NCI-H2081 treated with DMSO at 0.1 percent for 48 hours (cell line): Measurements from ENCODE around the gene BIN1.

Source experiments
- DNase-seq: peaks from one replicate; lab custom pipeline; 2025; lab: John Stamatoyannopoulos, UW

The BIN1 gene

DNA sequence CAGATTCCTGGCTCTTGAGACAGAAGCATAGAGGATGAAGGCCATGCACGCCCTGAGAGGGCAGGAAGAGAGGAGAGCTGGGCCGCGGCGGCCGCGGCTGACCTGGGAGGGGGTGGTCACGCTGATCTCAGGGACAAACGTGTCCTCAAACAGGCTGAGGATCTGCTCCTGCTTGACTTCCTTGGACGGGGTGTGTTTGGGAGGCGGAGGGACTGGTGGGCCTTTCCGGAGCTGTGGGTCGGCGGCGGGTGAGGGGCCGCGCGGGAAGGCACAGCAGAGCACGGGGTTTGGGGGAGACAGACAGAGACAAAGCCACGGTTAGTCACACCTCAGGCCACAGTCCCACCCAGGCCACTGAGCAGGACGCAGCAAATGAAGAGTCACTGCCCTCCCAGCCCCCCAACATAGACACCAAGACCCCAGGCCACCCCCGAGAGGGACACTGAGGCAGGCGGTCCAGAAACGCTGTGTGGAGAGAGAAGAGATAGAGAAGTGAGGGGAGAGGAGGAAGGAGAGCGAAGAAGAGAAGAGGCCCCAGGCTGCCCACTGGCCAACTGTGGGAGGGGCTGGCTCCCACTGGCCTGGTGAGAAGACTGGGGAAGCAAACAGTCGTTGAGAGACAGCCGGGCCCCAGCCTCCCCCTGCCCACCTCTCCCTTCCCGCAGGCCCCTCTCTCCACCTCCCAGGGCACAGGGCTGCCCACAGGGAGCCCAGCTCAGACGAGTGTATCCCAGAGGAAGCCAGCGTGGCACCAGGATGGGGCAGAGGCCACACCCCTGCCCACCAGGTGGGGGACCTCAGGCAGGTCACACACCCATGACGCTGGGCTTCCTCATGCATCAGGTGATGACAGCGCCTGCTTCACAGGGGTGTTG is 49.3 kb downstream of the BIN1 start:
- no peak for DNase-seq

DNA sequence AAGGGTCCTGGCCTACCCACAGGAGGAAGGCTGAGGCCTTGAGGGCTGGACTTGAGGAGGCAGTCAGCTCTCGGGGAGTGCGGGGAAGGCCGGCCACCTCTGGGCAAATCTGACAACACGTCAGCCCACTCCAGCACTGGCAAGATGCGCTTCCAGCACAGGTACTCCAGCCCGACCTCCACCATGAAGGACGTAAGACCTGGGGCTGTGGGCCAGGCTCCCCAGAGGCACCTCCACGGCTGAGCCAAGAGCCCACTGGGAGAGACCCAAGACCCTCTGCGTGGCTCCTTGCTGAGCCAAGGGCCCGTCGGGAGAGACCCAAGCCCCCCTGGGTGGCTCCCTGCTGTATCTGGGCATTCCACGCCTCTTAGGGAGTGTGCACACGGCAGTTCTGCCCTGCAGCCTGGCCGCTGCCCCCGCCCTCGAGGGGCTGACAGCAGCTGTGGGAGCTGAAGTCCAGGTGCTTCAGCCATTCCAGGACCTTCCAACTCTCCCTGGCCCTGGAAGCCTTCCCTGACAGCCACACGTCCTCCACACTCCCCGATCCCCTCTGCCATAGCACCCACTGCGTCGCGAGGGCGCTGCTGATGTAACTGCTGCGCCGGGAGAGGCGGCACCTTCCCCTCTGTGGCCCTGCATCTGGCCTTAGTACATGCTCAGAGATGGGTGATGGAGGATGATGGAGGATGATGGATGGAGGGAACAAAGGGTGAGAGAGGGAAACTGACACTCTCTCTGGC is 50.2 kb downstream of the BIN1 start:
- DNase-seq: no peak

DNA sequence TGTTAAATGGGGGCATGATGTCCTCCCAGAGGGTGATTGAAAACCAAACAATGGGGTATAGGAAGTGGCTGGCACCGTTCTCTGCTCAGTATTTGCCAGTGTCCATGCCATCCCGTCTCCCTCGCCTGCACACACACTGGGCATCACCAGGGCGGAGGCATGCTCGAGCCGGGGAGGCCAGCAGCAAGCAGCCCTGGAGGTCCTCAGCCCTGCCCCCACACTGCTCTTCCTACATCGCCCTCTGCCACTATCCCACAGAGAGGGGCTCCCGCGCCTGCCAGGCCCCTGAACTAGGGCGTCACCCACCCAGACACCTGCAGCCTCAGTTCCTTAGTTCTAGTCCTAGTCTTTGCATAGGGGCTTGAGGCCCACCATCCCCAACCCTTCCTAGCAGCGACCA is 50.9 kb downstream of the BIN1 start:
- no peak for DNase-seq

DNA sequence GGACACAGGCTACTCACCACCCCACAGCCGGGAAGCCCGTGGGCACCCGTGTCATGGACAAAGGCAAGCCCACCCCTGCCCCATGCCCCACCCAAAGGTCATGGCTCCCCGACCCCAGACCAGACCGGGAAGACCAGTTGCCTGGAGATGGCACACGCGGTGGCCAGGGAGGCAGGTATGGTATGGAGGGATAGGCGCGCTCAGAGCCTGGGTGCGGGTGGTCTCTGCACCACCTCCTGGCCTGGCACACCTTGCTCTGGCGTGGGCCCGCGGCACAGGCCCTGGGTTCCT is 51.2 kb downstream of the BIN1 start:
- no peak for DNase-seq

DNA sequence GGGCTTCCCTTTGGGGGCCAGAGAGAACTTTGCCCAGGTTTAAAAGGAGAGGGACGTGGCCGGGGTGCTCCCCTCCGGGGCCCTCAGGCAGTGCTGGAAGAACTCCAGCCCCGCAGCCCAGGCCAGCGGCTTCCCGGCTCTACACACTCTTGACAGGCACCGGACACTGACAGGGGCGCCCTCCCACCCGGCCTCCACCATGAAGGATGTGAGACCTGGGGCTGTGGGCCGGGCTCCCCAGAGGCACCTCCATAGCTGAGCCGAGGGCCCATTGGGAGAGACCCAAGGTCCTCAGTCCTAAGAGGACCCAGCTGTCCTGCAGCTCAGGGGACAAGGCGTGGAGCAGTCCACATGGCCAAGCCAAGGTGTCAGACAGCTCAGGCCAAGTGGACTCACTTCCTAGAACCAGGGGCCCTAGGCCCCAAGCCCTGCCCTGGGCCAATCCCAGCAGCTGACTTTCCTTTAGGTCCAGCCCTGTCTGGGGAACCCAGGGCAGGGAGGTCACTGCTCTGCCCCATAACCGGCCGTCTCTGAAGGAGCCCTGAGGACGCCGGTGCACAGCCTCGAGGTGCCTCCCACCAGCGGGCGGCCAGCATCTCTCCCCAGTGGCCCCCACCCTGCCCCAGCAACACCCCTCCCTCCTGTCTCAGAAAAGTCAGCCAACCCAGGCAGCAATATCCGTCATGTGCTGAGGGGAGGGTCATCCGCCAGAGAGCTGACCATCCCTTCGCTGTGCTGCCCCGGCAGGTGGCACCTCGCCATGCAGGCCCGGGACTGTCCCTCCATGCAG is 51.8 kb downstream of the BIN1 start:
- no peak for DNase-seq

DNA sequence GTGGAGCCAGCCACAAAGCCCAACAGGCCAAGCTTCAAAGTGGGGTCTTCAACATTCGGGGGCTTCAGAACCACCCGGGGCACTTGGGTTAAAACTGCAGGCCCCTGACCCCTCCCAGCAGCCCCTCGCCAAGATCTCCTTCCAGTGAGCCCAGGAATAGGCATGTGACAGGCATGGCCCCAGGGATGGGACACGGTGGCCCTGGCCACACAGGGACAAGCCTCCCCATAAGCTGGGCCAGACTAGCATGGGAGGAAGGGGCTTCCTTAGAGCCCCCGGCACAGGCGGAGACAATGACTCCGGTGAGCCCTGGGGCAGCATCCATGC is 52.4 kb downstream of the BIN1 start:
- no peak for DNase-seq

DNA sequence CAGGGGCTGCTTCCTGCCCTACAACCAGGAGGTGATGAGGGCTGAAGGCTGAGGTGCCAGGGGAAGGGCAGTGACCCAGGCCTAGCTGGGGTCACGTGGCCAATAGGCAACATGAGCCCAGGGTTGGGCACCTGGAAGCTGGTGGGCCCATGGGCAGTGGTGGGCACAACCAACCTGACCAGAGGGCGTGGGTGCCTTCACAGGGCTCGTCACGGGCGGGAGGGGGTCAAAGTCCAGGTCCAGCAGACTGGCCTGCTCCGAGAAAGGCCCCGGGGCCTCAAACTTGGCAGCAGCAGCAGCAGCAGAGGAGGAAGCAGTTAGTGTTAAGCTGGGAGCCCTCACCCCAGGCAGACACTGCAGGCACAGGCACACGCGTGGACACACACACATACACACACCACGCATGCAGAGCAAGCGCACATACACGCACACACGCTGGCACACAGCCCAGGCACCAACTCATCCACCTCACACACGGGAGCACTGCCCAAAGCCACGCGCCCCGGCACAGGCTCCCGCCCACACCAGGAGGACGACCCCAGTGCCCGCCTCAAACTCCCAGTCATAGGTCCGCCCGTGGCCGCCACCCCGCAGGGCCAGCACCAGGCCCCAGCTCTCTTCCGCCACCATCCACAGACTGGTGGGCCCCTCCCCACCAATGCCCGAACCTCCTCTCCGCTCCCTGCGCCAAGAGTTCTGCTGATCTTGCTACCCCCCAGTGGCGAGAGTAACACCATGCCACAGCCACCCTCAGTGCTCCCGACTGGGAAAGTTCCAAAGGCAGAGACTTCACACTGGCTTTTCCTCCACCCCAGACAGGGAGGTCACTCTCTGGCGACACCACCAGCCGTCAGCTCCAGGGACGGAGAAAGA is 53.0 kb downstream of the BIN1 start:
- DNase-seq: no peak

DNA sequence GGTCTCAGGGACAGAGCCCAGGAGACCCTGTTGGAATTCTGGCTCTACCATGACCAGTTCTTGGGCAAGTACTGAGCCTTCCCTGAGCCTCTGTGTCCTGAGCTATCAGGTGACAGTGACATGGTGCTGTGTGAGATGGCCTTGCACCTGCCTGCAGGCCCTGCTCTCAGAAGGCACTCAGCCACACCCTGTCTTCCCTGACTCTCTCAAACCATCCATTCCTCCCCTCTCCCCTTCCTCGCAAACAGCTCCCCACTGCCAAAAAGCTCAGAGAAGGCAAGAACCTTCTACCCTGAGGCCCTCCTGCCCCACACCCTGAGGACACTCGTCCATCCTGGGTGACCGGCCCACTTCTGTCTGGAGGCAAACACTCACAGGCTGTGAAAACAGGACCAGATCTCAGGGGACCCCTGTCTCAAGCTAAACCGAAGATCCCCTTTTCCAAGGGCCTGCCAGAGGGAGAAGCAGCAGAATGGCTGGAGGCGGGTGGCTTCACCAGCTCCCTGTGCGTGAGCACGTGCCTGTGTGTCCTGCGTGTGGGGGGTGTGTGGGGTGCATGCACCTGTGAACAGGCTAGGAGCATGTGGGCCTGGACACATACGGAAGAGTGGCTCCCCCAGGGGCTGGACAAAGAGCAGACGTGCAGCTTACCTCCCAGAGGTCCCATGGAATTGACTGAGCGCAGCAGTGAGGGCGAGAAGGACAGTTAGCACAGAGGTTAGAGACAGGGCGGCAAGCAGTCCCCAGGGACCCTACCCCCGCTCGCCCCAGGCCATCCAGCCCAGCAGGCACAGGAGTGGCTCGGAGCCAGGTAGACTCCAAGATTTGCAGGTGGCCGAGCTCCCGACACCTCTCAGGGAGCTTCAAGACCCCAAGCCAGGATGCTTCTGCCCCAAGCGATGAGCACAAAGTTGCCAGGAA is 53.9 kb downstream of the BIN1 start:
- no peak for DNase-seq

DNA sequence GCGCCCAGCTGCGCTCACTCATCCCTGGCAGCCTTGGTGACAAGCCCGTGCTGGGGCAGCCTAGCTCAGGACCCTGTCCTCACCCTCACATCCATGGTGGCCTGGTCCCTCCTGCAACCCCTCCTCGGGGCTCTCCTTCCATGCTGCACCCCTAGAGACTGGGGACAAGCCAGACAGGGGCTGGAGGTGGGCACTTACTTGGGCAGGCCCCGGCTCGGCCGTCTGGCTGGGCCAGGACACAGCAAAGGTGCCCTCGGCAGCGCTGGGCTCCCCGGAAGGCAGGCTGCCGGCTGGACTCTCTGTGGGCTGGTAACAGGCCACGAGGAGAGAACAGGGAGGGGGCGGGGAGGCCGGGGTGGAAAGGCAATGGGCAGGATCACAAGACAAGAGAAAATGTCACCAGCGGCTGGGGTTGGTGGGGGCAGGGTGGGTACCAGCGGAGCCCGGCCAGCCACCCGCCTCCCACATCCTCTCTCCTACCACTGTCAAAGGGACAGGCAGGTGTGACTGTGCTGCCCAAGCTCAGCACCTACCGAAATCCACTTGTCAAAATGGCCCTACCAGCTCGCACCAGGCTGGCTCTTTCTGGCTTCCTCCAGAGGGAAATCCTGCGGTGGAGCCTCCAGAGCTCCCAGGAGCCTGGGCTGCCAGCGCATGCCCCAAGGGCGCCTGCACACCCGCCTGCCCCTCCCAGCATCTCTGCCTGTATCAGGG is 54.7 kb downstream of the BIN1 start:
- no peak for DNase-seq

DNA sequence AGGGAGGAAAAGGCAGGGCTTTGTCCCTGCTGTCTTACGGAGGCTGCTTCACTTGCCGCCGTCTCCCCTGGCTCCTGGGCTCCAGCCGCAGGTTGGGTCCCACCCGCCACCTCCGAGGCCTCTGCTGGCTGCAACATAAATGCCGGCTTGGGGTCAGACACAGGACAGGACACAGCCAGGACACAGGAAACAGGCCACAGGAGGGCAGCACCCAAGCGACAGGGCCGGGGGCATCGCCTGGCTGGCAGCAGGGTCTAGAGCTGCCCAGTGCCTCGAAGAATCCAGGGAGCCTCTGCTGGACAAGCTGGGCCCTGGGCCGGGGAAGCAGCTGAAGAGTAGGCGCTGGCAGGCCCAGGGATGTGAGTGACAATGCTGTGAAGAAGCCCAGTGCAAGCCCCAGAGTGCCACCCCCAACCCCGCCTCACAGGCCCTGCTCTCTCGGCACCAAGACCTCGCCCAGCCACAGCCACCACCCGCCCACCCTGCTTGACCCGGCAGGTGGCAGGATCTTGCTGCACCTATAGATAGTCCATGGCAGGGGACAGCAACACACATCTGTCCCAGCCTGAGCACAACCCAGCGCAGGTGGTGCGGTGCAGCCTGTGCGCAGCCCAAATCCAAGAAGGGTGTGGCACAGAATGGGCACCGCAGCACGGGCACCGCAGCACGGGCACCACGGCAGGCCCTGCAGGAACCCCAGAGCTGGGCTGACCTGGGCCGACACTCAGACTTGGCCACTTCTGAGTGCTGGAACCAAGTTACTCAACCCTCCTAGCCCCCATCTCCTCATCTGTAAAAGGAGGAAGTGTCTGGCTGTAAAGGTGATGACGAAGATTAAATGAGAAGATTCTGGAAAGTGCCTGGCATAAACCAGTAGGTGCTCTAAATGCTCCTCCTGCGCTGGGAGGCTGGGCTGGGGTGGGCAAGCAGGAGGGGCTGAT is 55.6 kb downstream of the BIN1 start:
- no peak for DNase-seq

DNA sequence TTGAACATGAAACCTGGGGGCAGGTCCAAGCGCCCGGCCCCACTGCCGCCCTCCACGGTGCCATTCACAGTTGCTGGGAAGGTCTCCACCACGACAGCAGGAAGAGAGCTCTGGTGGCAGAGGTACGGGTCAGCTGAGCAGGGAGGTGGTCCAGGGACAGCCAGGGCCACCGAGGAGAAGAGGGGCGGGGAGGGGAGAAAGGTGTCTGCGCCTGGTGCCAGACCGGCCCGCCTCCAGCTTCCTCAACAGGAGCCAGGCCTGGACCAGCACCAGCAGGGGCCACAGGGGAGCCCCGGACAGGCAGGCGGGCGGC is 56.2 kb downstream of the BIN1 start:
- DNase-seq: no peak

DNA sequence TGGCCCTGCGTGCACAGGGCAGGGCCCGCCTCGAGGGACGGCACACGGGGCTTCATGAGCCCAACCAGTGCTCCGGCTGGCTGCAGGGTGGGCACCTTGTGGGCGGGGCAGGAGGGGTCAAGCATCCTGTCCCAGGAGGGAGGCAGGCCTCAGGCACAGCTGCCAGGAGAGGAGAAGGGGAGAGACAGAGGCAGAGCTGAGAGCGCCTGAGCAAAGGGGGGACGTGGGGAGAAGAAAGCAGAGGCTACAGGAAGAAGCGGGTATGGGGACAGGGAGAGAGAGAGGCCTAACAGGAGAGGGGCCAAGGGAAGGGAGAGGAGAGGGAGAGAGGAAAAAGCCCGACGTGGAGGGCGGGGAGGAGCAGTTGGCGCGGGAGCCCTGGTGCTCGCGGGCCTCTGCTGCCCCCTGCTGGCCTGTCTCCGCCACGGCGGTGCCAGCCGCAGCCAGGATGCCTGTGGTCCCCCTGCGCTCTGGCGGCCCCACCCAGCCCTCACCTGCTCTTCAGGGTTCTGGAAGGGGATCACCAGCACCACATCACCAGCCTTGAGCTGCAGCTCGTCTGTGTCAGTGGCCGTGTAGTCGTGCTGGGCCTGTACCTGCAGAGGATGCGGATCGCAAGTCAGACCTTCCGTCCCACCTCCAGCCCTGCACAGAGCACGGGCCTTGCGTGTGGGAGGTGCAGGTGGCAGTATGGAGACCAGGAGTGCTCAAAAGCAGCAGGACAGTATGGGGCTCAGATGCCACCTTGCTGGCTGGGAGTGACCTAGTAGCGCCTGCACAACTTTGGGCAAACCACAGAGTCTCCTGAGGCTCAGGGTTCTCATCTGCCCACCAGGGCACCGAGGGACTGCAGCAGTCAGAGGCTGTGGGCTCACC is 56.8 kb downstream of the BIN1 start:
- DNase-seq: peak; percentile 2

DNA sequence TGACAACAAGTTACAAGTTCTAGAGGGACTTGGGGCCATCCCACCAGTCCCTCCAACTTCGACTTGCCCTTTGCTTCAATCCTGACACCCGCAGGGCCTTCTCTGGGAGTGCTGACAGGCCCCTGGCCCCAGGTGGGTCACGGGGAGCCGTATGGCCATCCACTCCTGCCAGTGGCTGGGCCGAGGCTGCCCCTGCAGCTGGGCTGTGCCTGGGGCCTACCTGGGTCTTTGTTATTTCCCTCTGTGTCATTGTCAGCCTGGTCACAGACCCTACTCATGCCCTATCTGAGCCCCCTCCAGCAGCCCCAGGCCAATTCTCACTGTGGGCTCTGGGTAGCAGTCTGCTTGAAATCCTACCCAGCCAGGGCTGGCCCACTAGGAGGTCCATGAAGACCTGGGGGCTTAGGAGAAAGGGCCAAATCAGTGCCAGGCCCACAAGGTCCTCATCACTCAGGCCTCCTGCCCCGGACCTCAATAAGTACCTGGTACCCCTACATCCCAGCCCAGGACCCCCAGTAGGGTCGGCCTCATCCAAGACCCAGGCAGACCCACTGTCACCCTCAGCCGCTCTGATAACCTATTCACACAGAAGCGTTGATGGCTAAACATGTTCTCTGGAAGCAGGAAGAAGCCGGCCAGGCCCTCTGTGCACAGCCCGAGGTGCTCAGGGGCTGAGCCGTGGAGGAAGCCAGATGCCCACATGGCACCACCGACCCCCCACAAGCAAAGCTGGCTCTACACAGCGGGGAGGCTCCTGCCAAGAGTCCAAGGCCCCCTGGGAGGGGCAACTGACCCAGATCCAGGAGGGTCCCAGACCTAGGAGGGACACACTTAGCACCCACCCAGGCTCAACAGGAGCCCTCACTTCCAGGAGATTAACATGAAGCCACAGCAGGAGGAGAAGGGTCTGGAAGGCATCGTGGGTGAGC is 57.7 kb downstream of the BIN1 start:
- DNase-seq: no peak

DNA sequence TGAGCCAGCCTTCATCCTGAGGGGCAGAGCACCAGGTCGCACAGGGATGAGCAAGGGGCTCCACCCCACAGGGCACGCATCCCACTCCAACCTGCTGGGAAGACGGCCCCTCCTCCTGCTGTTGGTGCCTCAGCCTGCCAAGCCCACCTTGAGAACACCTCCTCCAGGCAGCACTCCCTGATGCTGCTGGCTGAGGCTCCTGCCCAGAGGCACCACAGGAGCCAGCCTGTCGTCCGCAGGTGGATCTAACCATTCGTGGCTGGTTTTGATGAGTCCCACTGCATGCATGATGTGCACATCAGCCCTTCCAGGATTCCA is 58.4 kb downstream of the BIN1 start:
- no peak for DNase-seq

DNA sequence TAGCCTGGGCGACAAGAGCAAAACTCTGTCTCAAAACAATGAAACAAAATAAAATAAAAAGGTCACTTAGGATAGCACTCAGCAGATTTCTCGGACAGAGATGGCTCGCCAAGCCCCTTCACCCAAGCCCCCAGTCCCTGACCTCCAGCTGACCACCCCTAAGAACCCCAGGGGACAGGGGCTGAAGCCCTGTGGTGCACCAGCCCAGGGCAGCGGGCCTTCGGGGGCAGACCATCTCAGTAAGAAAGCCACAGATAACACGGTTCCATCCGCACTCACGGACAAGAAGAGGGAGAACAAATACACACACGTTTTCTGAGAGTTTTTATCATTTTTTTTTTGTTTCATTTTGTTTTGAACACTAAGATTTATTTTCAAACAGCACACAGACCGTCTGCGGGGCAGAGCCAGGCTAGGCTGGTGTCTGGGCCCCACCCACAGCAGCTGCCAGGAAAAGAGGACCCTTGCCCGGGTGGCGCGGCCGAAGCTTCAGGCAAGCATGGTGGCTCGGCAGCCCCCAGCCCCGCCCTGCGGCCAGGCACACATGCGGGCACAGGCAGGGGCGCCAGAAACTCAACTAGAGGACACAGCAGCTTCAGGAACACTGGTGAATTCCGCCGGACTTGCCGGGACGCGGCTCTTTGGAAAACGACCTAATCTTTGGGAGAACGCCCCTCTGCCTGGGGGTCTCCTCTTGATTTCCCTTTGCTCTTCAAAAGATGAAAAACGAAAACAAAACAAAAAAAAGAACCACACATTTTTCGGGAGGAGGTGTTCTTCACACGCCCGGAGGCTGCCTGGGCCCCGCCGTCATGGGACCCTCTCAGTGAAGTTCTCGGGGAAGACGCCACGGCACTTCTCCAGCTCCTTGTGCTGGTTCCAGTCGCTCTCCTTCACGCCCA is 59.0 kb downstream of the BIN1 start:
- DNase-seq: no peak

DNA sequence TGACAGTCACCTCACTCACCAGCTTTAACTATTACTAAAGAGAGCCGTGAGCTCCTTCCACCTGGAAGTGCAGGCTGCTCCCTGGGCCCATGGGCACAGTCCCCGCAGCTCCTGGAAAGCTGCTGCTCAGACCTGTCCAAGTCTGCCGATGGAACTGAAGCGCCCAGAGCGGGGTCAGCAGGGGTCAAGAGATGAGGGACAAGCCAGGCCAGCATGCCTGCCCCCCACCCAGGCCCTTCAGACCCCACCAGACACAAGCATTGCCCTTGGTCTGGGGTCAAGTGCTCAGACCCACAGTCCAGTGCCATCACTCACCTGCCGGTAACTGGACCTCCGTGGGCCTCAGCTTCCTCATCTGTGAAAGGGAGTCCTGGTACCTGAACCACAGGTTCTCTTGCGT is 59.9 kb downstream of the BIN1 start:
- DNase-seq: no peak
